ENCODE data around the gene PSMB10. TPM values are rescaled to one million over a fixed set of nuclear protein-coding genes. Genes with fewer than 3 reads are reported as not detected.
"Not testable (repeated sequence)": the region's sequence is repeated elsewhere in the genome, so short reads cannot be mapped to it uniquely, and the experiment has no call there.

PSMB10 gene
- total and polyA plus RNA-seq, 12 donors = 12.6 to 315 (median 62.1) TPM

GRCh38 chr16:67941469-67942199 is 5.0 kb upstream of the PSMB10 start:
- no peak for DNase-seq
- 67 to 83% (median 78%) methylated on average over 6 to 9 of the region's 9 CpGs for WGBS, 4 donors
- Histone ChIP-seq H3K27me3 (no peaks in the 10 kb centered on the region), H3K4me1 (replicated peaks in 1 of 2) (peaks cover 0 to 26% of the 10 kb centered on the region in 2 donors), H3K4me3 (no peak overlapping the region), H3K9me3 (replicated peaks in 1 of 3) (no peaks in the 10 kb centered on the region), H3K27ac (peak overlapping the region in 3 of 5 donors; percentile 30 to 67 (median 30)), H3K36me3 (replicated peaks in 1 of 2) (peaks cover 0 to 38% of the 10 kb centered on the region in 2 donors)
- TF ChIP-seq POLR2A (IDR thresholded peaks at IDR 0.05) (no peak), CTCF (IDR thresholded peaks at IDR 0.05) (no peak)
- intact Hi-C loops (cut with DNase I) = no loop called here

- H3K36me3 ChIP-seq (replicated peaks in 1 of 2) = peaks cover 0 to 27% of the 10 kb centered on the region in 2 donors
Observed at GRCh38 chr16:67940446-67941089, 3.9 kb upstream of the PSMB10 start.

GRCh38 chr16:67939507-67940445 is 3.1 kb upstream of the PSMB10 start:
- intact Hi-C loops (cut with DNase I) = no loop called here
- Histone ChIP-seq H3K9me3 (replicated peaks in 1 of 3) (no peaks in the 10 kb centered on the region), H3K4me1 (replicated peaks in 1 of 2) (peaks cover 7 to 31% of the 10 kb centered on the region in 2 donors), H3K4me3 (no peak overlapping the region), H3K27ac (no peak overlapping the region), H3K27me3 (no peaks in the 10 kb centered on the region), H3K36me3 (replicated peaks in 1 of 2) (peaks cover 0 to 19% of the 10 kb centered on the region in 2 donors)
- WGBS, 4 donors = 72 to 82% (median 77%) methylated on average over 22 to 33 of the region's 33 CpGs
- no peak for TF ChIP-seq POLR2A (IDR thresholded peaks at IDR 0.05)
- no peak for TF ChIP-seq CTCF (IDR thresholded peaks at IDR 0.05)
- peak in 4 of 7 donors; percentile 45 to 80 (median 56) for DNase-seq

More at GRCh38 chr16:67940446-67941089, 3.9 kb upstream of the PSMB10 start:
- H3K4me1 ChIP-seq (replicated peaks in 1 of 2) = peaks cover 0 to 26% of the 10 kb centered on the region in 2 donors
- WGBS, 4 donors = 89 to 92% (median 91%) methylated on average over 5 of the region's 5 CpGs
- intact Hi-C loops (cut with DNase I) = no loop called here
- no peak overlapping the region for H3K27ac ChIP-seq
- H3K4me3 ChIP-seq = no peak overlapping the region
- no peak for DNase-seq
- H3K27me3 ChIP-seq = no peaks in the 10 kb centered on the region
- no peaks in the 10 kb centered on the region for H3K9me3 ChIP-seq (replicated peaks in 1 of 3)
- TF ChIP-seq POLR2A (IDR thresholded peaks at IDR 0.05) (no peak), CTCF (IDR thresholded peaks at IDR 0.05) (no peak)

- H3K36me3 ChIP-seq (replicated peaks in 1 of 2) = peaks cover 0 to 24% of the 10 kb centered on the region in 2 donors
- 89 to 99% (median 92%) methylated on average over 5 of the region's 5 CpGs for WGBS, 4 donors
- H3K4me1 ChIP-seq (replicated peaks in 1 of 2) = peaks cover 8 to 19% of the 10 kb centered on the region in 2 donors
- H3K27ac ChIP-seq = peak overlapping the region in 2 of 5 donors; percentile 90 to 98
- H3K4me3 ChIP-seq; H3K9me3 ChIP-seq (replicated peaks in 1 of 3); intact Hi-C loops (cut with DNase I); DNase-seq; H3K27me3 ChIP-seq: not testable (repeated sequence)
Observed at GRCh38 chr16:67937713-67938112, 1.1 kb upstream of the PSMB10 start.
